Ascending aorta (tissue), 2 donors: ENCODE results near the gene ZNF350. TPM values are rescaled to one million over a fixed set of nuclear protein-coding genes. Genes with fewer than 3 reads are reported as not detected.

Source experiments
- DNase-seq, 2 donors: peaks; one replicate each; pipeline ENCODE4 v3.0.0-alpha.2; 2019; ENCODE audit warnings: low spot score in 2 of 2
- H3K27ac ChIP-seq, 2 donors: fragments of 200-600 bp; sonication (generic); one replicate each; pipeline ENCODE4 v1.5.1; 2016 to 2017; ENCODE audit warnings: mild to moderate bottlenecking in 1 of 2
- H3K27me3 ChIP-seq: fragments of 200-600 bp; sonication (generic); one replicate; pipeline ENCODE4 v1.5.1; 2017
- H3K36me3 ChIP-seq, 2 donors: fragments of 200-600 bp; sonication (generic); one replicate each; pipeline ENCODE4 v1.5.1; 2016
- H3K4me1 ChIP-seq, 2 donors: fragments of 200-600 bp; sonication (generic); one replicate each; pipeline ENCODE4 v1.5.1; 2016 to 2017; ENCODE audit warnings: mild to moderate bottlenecking in 1 of 2
- H3K4me3 ChIP-seq, 2 donors: fragments of 200-600 bp; sonication (generic); one replicate each; pipeline ENCODE4 v1.5.1; 2016 to 2017; ENCODE audit warnings: mild to moderate bottlenecking in 1 of 2
- H3K9me3 ChIP-seq, 2 donors: fragments of 200-600 bp; sonication (generic); one replicate each; pipeline ENCODE4 v1.5.1; 2016
- CTCF ChIP-seq, 3 experiments: fragments of 200-600 bp in 2 of 3; fragments of 450-650 bp in 1 of 3; sonication (generic) in 2 of 3; IDR thresholded peaks; one replicate each; pipeline ENCODE4 v1.5.1; 2016 to 2019; ENCODE audit warnings: antibody characterized with exemption in 3 of 3, mild to moderate bottlenecking in 1 of 3, moderate library complexity in 1 of 3
- intact Hi-C: fragments of 100-400 bp; cut with DNase I; formaldehyde crosslinking; loops from one replicate; pipeline ENCODE4 v1.15.1; 2023
- total RNA-seq: library from RNA; depleted of rRNA; stranded (reverse); fragments of >200 nt; gene quantifications from one replicate; pipeline ENCODE4 v1.1.0, GENCODE V29; 2016

Gene ZNF350
- total RNA-seq, 1 donor from 2014 or later: 11.4 TPM

- H3K4me1 ChIP-seq: no peaks in the 10 kb centered on the region
- intact Hi-C loops: loop anchor here (10.0 kb wide), 1 partner anchor 1955 kb away; no protein-coding TSS in a partner anchor
- H3K9me3 ChIP-seq: peaks cover 62 to 68% of the 10 kb centered on the region in 2 donors
- H3K36me3 ChIP-seq: no peaks in the 10 kb centered on the region
- DNase-seq: no peak
- no peaks in the 10 kb centered on the region for H3K27me3 ChIP-seq
- no peak for TF ChIP-seq CTCF (IDR thresholded peaks at IDR 0.05)
- no peak overlapping the region for H3K27ac ChIP-seq
- H3K4me3 ChIP-seq: no peak overlapping the region
Measured at GRCh38 chr19:51919606-51920005, 67.0 kb downstream of the ZNF350 start.

- H3K4me3 ChIP-seq: no peak overlapping the region
- H3K9me3 ChIP-seq: peaks cover 51 to 65% of the 10 kb centered on the region in 2 donors
- intact Hi-C loops: no loop called here
- TF ChIP-seq CTCF (IDR thresholded peaks at IDR 0.05): no peak
- no peaks in the 10 kb centered on the region for H3K4me1 ChIP-seq
- H3K27me3 ChIP-seq: no peaks in the 10 kb centered on the region
- H3K36me3 ChIP-seq: no peaks in the 10 kb centered on the region
- no peak for DNase-seq
- no peak overlapping the region for H3K27ac ChIP-seq
Measured at GRCh38 chr19:51916167-51916566, 70.5 kb downstream of the ZNF350 start.

- no peaks in the 10 kb centered on the region for H3K36me3 ChIP-seq
- no peak overlapping the region for H3K4me3 ChIP-seq
- H3K9me3 ChIP-seq: peaks cover 43 to 58% of the 10 kb centered on the region in 2 donors
- DNase-seq: no peak
- H3K4me1 ChIP-seq: no peaks in the 10 kb centered on the region
- H3K27ac ChIP-seq: no peak overlapping the region
- H3K27me3 ChIP-seq: no peaks in the 10 kb centered on the region
- no peak for TF ChIP-seq CTCF (IDR thresholded peaks at IDR 0.05)
- intact Hi-C loops: no loop called here
Measured at GRCh38 chr19:51915324-51915867, 71.2 kb downstream of the ZNF350 start.

Other genes starting within 250 kb of the ZNF350 start
- gene FPR1, start 235.0 kb downstream of the ZNF350 start, total RNA-seq: 7.9 TPM
- 0.21 TPM for gene FPR2, start 225.7 kb downstream of the ZNF350 start, total RNA-seq
- gene FPR3, start 191.7 kb downstream of the ZNF350 start, total RNA-seq: 16.0 TPM
- gene ZNF577, start 98.9 kb downstream of the ZNF350 start, total RNA-seq: 3.8 TPM
- gene ZNF649, start 81.8 kb downstream of the ZNF350 start, total RNA-seq: 4.7 TPM
- gene ZNF613, start 59.4 kb downstream of the ZNF350 start, total RNA-seq: 4.0 TPM
- gene ZNF615, start 21.4 kb upstream of the ZNF350 start, total RNA-seq: 11.7 TPM
- gene ZNF614, start 41.5 kb upstream of the ZNF350 start, total RNA-seq: 1.7 TPM
- gene ZNF432, start 62.0 kb upstream of the ZNF350 start, total RNA-seq: 6.1 TPM
- 6.9 TPM for gene ZNF841, start 108.9 kb upstream of the ZNF350 start, total RNA-seq
- 1.2 TPM for gene ZNF616, start 153.1 kb upstream of the ZNF350 start, total RNA-seq
- 2.8 TPM for gene ZNF836, start 184.8 kb upstream of the ZNF350 start, total RNA-seq
- 215 TPM for gene PPP2R1A, start 203.2 kb upstream of the ZNF350 start, total RNA-seq